Raji (cell line): ENCODE data around the gene C1orf226.

Experiments
- POLR2A ChIP-seq: IDR thresholded peaks from 2 replicates; pipeline ENCODE4 v1.6.1; 2011; ENCODE audit warnings: low read depth, low read length, control low read depth; ENCODE audit not compliant: insufficient read depth

C1orf226 gene

DNA sequence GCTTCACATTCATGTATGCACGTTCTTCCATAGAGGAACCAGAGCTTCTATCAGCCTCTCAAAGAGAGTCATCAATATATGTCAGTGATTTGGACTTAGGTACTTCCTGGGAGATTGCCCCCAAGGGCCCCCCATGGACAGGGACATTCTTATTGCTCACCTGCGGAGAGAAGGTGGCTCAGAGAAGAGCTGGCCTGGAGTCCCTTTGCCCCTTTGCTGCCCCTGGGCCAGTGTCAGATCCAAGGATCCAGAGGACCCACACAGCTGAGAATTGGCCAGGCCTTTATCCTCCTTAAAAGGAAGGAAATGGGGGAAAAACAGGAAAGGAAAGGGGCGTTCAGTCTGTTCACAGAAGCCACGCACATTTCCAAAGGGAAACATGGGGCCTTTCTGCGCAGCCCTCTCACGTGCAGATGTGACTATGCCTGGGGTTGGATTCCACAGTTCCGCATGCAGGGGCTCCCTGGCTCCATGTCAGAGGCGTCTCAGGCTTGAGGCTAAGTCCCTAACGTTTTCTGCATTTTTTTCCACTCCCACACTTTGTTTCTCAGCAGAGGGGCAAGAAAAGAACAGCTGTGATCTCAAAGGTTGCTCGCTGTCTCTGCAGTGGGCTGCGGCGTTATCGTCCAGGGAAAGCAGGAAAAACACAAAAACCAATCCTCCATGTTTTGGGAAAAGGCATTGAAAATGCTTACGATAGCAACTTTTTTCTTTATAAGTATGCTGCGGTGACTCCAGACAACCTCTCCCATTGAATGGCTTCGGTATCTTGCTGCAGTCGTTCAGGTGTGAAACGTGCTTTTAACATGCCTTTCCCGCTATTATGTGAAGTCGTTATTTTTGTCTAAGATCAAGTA lies 5.9 kb downstream of the C1orf226 start:
- no peak for TF ChIP-seq POLR2A

DNA sequence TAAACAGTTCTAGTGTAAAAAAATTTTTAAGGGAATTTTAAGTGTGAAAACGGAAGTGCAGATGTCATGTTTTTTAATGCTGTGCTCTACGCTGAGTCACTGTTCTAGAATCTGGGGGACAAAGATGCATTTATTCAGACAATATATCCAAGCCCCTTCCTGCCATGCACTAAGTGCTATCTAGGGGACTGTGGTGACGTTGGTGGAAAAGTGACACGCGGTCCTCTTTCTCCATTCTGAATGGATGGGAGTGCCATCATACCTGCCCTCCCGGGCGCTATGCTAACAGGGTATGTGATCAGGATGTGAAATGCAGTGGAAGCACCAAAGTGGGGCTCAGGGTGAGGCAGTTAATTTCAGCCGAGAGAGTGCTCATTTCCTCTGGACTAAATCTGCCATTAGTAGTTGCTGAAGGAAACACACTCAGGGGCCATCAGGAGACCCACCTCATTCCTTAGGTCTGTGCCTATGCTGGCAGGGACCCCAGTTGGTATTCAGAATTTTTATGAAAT lies 6.6 kb downstream of the C1orf226 start:
- no peak for TF ChIP-seq POLR2A

DNA sequence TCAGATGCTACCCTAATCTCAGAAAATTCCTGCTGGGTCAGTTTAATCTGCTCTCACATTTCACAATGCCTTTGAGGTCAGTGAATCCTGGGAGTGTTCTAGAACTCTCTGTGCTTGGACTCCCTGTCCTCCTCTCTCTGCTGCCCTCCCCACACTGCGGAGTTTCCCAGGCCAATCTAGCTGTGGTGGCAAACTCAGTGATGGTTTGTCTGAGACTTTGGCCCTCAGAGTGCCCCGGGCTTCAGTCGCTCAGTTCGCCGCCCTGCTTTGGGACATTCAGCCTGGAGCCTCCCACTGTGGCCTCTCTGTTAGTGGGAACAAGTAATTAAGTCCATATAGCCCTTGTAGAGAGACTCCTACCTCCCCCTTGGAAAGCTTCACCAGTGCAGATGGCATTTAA lies 7.1 kb downstream of the C1orf226 start:
- TF ChIP-seq POLR2A: no peak

DNA sequence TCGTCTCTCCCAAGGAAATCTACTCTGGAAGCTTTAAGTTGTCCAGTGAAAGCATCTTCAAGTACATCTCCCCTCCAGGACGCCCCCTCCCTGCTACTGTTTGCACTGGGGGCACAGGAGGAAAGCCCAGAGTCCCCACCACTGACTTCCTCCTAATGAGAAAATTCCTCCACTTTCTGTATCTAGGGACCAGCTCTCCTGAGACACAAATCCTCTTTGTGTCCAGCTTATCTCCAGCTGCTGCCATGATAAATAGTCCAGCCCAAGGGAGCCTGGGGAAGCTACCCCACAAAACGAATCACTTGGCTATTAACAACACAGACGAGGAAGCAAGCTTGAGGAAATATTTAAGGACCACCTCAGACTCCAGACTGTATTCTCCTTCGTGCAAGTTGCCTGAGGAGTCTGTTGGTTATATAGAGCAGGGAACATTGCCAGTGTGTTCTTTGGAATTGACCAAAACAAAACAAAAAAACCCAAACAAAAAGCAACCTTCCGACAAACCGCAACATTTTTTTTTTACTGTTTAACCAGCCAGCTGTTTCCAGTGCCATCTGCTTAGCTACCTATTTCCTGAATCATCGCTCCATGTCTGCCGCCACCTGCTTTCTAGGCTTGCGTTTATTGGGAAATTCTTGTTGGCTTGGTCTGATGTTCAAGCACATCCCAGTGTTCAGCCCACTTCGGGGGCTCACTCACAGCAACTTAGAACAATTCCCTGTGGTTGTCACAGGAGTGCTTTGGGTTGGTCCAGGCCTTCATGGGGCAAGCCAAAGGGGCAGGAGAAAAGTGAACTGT lies 7.7 kb downstream of the C1orf226 start:
- no peak for TF ChIP-seq POLR2A

DNA sequence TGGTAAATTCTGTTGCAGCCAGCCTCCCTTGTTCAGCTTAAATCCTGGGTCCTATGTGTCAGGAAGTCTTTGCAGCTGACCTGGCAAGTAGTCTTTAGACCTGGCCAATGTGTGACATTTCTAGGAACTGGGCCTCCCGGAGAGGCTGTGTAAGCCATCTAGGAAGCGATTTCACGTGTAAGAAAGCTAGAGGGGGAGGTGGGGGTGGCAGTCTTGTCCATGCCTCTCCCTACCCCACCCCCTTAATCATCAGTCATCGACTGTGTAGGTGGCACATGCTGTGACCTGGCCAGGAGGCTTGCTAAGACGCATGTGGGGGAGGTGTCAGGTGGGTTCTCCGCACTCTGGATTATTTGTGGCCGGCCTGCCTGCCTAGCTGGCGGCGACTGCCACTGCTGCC lies 8.4 kb downstream of the C1orf226 start:
- TF ChIP-seq POLR2A: no peak

DNA sequence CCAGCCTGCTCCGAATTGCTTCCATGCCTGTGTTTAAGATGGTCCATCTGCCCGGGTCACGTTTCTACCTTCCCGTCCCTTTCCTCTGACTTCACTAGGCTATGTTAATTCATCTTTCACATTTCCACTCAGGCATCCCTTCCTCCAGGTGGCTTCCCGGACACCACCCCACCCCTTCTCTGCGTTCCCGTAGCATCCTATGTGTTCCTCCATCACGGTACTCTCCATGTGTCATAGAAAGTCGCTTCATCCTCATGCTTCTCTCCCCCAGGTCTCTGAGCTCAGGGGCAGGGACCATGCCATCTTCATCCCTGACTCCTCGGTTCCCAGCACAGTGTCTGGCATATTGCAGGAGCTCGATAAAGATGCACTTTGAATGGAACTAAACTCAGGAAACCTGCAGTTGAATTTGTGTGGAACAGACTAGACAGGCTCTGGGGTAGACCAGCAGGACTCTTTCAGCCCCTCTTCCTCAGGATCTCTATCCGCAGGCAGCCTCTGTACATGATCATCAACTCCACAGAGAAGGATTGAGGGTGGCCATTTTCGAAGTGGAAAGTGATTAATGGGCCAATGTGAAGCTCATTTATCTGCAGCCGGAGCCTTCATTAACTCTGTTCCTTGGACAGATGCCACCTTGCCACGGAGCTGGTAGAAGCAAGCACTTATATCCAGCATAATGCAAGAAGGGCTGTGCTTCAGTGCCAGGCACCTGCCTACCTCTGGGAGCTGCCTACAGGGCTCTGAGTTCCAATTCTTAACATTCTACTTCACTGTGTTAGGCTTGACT lies 9.1 kb downstream of the C1orf226 start:
- TF ChIP-seq POLR2A: no peak

DNA sequence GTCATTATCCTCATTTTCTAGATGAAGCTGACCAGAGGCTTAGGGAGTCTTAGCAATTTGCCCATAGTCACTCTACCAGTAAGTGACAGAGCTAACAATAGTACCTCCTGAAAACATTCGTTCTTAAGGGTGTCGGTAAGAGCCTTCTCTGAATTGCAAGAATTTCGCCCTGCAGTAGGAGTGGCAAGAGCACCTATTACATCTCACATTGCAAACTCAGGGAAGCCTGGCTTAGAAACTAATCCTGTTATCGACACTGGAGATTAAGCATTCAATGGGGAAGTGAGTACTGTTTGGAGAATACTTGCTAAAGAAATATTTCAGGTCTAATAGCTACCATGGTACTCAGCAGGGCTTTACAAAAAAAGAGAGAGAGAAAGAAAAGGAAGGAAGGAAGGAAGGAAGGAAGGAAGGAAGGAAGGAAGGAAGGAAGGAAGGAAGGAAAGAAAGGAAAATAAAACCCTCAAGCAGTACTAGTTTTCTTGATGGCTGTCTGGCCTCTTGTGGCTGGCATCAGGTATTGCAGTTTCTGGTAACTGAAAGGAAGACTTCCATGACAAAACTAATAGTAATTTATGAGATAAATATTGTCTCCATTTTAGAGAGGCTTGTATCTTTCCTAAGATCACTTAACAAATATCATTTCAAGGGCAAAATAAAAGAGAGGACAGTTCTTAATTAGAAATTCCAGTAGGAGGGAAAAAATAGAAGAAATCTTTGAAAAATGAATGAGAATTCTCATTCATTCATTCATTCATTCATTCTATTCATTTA lies 10.4 kb downstream of the C1orf226 start:
- TF ChIP-seq POLR2A: no peak

DNA sequence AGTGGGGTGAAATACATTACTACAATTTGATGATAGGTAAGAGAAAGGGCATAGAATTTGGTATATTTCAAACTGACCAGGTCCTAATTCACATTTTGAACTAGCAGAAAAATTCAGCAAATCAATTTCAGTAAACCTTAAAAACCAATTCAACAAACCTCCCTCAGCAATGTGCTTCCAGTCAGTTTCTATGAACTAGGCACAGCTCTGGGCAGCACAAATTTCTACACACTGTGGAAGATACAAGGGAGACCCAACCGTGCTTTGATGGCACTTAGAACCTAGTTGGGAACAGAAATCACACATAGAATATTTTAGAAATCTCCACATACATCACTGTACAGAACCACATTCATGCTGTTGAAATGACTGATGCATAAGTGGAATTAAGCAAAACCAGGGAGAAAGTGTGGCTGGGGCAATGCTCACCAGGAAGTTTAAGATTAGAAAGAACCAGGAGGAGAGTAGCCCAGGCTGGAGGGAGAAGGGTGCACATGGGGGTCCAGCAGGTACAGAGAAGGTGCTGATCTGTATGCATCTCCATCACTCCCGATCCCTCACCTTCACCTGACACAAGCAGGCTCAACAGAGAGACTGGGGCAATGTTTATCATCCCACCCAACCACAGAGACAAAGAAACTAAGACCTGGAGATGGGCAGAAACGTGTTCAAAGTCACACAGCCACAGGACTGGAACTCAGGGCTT lies 14.8 kb downstream of the C1orf226 start:
- no peak for TF ChIP-seq POLR2A

DNA sequence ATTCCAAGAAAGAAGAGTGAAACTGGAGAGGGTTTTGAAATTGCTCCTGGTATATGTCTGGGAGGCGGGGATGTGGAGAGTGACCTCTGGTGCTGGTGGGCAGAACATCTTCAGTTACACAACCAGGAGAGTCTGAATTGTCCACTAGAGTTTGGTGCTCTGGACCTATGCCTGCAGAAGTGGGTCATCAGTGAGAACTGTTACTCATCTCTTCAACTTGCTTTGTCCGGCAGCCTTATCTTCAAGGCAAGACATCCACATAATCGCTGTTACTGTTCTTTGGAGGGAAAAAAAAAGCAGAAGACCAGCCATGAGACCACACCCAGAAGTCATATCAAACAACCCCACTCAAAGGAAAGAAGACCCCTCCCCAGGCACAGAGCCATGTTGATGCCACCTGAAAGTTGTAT lies 15.5 kb downstream of the C1orf226 start:
- TF ChIP-seq POLR2A: no peak

DNA sequence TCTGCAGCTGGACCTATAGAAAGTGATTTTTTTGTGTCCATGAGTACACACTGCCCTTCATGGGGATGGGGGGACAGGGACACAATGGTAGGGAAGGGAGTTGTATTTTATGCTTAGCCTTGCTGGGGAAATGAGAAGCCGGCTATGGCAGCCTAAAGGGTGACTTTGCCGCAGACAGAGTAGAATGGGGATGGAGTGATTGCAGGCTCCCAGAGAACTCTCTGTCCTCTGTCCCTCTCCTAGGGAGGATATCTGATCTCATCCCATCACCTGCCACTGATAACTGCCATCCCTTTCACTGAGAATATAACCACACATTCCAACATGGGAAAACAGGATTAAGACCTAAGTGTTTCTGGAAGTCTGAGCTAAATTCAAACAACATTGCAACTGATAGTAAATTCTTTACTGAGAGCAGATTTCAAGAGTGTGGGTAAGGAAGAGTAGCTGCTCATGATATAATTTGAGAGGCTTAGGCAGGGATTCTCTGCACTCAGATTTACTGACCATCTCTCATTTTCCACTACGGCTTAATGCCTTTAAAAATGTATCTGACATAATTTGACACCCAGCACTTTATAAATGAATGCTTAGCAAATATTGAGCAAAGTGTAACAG lies 16.5 kb downstream of the C1orf226 start:
- no peak for TF ChIP-seq POLR2A

DNA sequence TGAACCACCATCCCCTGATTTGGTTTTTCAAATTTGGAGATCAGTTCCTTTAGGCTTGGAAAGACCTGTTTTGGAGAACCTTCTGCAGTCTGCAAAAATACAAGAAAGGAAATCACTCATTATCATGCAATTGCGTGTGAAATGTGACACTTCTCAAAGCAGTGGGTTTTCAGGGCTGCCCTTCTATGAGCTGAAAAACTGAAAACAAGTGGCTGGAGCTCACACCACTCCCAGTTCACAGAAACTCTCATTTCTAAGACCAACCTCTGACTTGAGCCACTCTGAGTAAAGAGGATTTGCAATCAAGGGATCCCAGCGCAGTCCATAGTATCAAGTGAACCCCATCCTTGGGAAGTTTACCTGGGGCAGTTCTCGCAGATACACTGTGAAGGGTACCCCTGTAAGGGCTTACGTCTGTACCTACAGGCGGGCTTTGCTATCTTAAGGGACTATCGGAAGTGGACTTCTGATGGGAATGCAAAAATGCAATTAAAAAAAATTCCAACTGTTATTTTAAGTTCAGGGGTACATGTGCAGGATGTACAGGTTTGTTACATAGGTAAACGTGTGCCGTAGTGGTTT lies 17.6 kb downstream of the C1orf226 start:
- no peak for TF ChIP-seq POLR2A

DNA sequence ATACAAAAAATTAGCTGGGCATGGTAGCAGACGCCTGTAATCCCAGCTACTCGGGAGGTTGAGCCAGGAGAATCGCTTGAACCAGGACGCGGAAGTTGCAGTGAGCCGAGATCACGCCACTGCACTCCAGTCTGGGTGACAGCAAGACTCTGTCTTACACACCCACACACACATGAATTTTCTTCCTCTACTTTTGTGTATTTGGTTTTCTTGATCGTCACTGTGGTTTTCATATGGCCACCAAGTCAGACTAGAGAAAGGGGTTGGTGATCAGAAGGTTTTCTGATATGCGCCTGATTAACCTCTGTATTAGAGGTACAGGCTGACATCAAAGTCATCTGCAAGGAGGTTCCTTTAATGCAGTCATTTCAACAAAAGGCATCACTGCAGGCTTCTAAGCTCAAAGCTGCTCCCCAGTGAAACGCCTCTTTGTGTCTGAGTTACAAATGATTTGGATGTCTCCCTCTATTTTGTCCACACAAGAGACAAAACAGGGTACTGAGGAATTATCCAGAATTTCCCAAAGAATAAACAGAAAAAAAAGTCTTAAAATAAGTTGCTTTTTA lies 19.3 kb downstream of the C1orf226 start:
- TF ChIP-seq POLR2A: no peak

DNA sequence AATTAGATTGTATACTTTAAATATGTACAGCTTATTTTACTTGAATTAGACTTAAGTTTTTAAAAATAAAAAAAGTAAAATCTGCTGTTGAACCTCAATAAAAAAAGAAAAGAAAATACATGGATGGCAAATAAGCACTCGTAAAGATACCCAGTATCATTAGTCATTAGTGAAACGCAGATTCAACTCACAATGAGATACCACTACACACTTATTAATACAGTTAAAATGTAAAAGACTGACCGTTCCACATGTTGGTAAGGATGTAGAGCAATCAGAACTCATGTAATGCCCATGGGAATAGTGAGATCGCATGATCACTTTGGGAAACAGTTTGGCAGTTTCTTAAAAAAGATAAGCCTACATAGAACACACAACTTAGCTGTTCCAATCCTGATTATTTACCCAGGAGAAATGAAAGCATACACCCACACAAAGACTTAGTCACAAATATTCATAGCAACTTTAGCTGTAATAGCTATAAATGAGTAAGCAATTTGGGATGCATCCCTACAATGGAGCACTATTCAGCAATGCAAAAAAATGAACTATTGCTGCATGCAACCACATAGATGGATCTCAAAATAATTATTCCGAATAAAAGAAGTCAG lies 23.1 kb downstream of the C1orf226 start:
- no peak for TF ChIP-seq POLR2A

DNA sequence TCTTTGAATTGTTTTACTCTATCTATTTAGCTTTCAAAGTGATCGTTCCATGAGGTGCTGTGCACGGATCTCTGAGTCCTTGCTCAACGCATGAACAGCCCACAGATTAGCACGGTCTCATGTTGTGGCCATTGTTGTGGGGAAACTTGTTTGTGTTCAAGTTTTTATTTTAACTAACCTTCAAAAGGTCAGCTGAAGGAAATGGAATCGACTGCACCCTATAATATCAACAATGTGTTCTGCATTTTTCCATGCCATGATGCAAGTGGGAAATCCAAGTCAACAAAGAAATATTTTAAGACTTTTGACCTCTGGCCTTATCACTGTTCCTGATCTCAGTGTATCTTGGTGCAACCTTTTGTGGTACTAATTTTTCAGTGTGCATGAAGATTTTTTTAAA lies 24.3 kb downstream of the C1orf226 start:
- no peak for TF ChIP-seq POLR2A
